HG02870 (cell line): ENCODE data around the gene PPIF.
"Not testable (repeated sequence)": the region's sequence is repeated elsewhere in the genome, so short reads cannot be mapped to it uniquely, and the experiment has no call there.

Experiments
- ATAC-seq: cut with Tn5 transposase; IDR thresholded peaks from one replicate; pipeline ENCODE4 v1.9.1; 2021; ENCODE audit warnings: mild to moderate bottlenecking, moderate library complexity; ENCODE audit not compliant: unreplicated experiment

The PPIF gene

GRCh38 chr10:79329529-79329928 lies 17.7 kb upstream of the PPIF start:
- no peak for ATAC-seq

- ATAC-seq: no peak
Measured at GRCh38 chr10:79331226-79331625, 16.0 kb upstream of the PPIF start.

GRCh38 chr10:79331709-79332108 lies 15.6 kb upstream of the PPIF start:
- peak; percentile 86 for ATAC-seq

GRCh38 chr10:79332610-79333315 lies 14.5 kb upstream of the PPIF start:
- not testable (repeated sequence) for ATAC-seq

- no peak for ATAC-seq
Measured at GRCh38 chr10:79333513-79333912, 13.8 kb upstream of the PPIF start.

GRCh38 chr10:79334573-79334972 lies 12.7 kb upstream of the PPIF start:
- no peak for ATAC-seq

- no peak for ATAC-seq
Measured at GRCh38 chr10:79335094-79335469, 12.2 kb upstream of the PPIF start.

GRCh38 chr10:79335470-79336235 lies 11.6 kb upstream of the PPIF start:
- ATAC-seq: no peak

- ATAC-seq: no peak
Measured at GRCh38 chr10:79336276-79336675, 11.0 kb upstream of the PPIF start.

GRCh38 chr10:79336739-79337138 lies 10.5 kb upstream of the PPIF start:
- ATAC-seq: no peak

- not testable (repeated sequence) for ATAC-seq
Measured at GRCh38 chr10:79337783-79338469, 9.3 kb upstream of the PPIF start.

- no peak for ATAC-seq
Measured at GRCh38 chr10:79339266-79339665, 8.0 kb upstream of the PPIF start.

- no peak for ATAC-seq
Measured at GRCh38 chr10:79340646-79341244, 6.5 kb upstream of the PPIF start.

- ATAC-seq: no peak
Measured at GRCh38 chr10:79342295-79342761, 4.9 kb upstream of the PPIF start.

GRCh38 chr10:79342811-79343561 lies 4.3 kb upstream of the PPIF start:
- no peak for ATAC-seq

GRCh38 chr10:79344502-79345195 lies 2.6 kb upstream of the PPIF start:
- no peak for ATAC-seq

- ATAC-seq: no peak
Measured at GRCh38 chr10:79345241-79346011, 1.8 kb upstream of the PPIF start.

GRCh38 chr10:79346012-79346340 lies 1.3 kb upstream of the PPIF start:
- no peak for ATAC-seq
